ENCODE results near the gene GCNT1.

DNA sequence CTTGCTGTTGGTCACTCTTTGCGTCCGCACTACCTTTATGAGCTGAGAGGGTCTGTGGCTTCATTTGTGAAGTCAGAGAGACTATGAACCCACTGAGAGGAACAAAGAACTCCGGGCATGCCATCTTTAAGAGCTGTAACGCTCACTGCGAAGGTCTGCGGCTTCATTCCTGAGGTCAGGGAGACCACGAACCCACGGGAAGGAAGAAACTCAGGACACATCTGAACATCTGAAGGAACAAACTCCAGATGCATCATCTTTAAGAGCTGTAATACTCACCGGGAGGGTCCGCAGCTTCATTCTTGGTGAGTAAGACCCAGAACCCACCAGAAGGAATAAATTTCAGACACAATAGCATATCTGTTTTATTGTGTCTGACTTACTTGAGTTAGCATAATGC is 19.2 kb downstream of the GCNT1 start:
- no peak for TF ChIP-seq TAF1 (IDR thresholded peaks at IDR 0.05; ENCODE audit: low read depth, low read length)
- TF ChIP-seq POLR2A (IDR thresholded peaks at IDR 0.05; ENCODE audit: low read depth, low read length), result no peak
- TF ChIP-seq POLR2AphosphoS5 (IDR thresholded peaks at IDR 0.05; ENCODE audit: low read depth, low read length), result no peak
- TF ChIP-seq SPI1 (IDR thresholded peaks at IDR 0.05; ENCODE audit: low read depth, low read length), result no peak
- TF ChIP-seq POU2F2 (IDR thresholded peaks at IDR 0.05; ENCODE audit: low read depth, low read length), result no peak
- TF ChIP-seq PAX5 (IDR thresholded peaks at IDR 0.05; ENCODE audit: insufficient read depth, low read length, severe bottlenecking), result no peak
